HG03558 (cell line): ENCODE data around the gene LTB4R.
A peak's percentile ranks its signal among the peaks of the same experiment; 100 is the strongest.

Source experiments
- ATAC-seq: cut with Tn5 transposase; IDR thresholded peaks from one replicate; pipeline ENCODE4 v1.9.1; 2021; ENCODE audit warnings: moderate number of reproducible peaks; ENCODE audit not compliant: unreplicated experiment; ENCODE audit errors: extremely low read depth

Gene LTB4R

DNA sequence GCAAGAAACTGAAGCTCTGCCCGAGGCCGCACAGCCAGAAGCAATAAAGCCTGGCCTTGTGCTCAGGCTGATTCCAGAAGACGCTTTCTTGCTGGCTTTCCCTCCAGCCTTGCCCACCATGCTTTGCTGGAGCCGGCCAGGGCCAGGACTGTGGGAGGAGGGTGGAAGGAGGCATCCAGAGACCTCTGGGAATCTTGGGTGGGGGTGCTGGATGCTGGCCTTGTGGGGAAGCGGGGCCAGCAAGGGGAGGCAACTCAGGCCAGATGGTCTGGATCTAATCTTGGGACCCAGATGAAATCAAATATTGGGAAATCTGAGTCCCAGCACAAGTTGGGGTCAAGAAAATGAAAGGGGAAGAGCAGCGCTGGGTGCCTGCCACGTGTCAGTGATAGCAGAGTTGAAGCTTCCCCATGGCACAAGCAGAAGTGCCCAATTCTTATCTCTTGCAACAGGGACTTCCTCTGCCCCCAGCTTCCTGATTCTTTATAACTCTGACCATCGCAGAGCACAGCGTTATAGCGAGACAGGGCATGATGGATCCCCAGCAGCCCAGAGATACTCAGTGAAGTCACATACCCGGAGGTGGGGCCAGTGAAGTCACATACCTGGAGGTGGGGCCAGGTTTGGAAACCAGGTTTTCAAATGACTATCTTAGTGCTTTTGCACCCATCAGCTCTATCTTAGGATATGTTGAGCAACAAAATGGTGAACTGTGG, 33.5 kb upstream of the LTB4R start:
- ATAC-seq: no peak

DNA sequence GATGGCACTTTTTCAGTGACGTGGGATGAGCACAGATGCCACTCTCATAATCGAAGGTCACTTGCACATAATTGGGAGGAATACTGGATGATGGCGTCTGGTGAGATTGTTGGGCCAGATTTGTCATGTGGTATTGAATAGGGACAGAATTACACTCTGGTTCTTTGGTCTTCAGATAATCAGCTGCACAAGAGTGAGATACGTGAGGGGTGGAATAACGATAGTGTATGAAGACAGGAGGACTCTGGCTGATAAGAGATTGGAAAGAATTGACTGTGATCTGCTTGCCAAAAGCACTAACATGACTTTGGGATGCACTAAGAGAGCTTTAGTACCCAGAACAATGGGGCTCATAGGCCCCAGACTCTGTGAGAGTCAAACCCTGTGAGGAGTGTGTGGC, 32.9 kb upstream of the LTB4R start:
- ATAC-seq: no peak

DNA sequence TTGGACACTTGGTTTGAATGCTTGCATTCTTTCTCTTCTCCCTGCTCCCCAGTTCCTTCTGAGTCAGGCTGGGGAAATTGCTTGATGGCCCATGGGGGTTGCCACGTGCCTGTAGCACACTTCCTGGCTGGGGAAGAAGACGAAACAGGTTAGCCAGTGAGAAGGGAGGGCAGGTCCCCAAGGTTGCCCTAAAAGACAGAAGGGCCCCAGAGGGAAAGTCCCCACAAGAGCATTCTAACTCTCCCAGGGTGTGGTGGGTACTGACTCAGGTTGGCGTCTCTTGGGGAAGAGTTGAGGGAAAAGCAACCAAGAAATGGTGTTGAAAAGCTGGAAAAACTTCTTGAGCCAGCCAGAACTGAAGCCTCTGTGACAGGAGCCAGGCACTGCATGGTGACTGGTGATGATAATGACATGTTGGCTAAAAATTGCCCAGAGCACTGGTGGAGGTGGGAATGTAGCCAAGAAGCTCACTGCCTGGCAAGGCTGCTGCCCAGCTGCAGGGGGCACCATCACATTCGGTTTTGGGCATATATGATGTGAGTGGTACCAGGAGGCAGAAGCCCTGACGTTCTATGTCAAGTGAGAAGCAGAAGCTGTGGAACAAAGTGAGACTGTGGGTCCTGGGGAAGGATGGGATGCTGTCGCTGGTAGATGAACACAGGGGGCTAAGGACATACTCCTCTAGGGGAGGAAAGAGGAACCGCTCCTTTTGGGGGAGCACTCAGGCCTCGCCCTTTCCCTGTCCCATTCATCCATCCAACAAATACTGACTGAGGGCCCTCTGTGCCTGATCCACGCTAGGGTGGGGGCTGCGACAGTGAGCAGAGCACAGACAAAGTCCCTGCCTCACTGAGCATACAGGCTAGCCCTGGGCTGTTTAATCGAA, 31.8 kb upstream of the LTB4R start:
- peak; percentile 56 for ATAC-seq

DNA sequence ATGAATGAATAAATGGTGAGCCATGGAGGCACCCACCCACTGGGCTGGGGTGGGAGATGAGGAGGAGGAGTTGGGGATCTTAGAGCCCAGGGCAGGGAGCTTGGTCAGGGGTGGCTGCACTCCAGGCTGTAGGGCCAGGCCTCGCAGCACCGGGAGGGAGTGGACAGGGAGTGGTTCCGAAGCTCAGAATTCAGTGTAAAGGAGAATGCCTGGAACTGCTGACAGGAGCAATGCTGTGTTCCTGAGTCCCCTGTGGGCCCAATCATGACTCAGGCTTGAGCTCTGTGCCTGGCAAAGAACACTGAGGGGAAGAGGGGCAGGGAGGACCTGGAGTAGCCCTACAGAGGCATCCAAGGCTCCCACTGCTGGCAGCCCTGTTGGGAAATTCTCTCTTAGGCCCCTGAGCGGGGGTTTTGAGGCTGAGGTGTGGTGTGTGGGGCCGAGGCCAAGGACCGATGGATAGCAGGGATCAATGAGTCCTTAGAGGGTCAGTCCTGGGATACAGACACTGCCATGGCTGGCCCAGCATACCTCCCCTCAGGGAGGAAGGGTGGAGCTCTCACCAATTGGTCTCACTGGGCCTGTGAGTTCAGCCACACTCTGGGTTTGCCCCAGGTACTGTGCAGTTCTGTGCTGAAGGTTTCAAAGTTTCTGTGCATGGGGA, 30.4 kb upstream of the LTB4R start:
- ATAC-seq: no peak

DNA sequence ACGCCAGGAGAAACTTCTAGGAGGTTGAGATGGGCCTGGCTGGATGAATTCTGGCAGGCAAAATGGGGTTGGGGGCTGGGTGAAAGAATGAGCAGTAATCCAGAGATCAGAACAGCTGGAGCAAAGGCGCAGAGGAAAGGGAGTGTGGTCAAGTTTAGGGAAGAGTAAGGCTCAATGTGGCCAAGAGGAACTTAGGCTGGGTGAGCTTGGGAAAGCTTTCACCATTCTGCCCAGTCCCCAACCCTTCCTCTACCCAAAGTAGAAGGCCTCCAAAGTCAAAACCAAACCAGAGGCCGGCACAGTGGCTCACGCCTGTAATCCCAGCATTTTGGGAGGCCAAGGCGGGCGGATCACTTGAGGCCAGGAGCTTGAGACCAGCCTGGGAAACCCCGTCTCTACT, 29.7 kb upstream of the LTB4R start:
- no peak for ATAC-seq

DNA sequence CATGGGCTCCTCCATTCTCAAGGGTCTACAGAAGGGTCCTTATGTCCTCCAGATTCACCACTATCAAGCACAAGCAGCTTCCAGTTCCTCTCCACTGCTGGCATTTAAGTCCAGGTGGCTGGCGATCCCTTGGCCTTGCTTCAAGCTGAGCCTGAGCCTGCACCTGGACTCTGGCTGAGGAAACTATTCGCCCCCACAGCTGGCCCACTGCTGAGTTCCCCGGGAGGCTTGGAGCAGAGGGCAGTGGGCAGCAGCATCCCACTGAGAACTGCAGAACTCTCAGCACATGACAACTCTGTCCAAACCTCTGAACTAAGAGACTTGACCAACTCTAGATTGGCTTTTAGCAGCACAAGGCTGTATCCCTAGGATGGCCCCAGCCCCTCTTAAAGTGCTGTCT, 28.6 kb upstream of the LTB4R start:
- ATAC-seq: no peak

DNA sequence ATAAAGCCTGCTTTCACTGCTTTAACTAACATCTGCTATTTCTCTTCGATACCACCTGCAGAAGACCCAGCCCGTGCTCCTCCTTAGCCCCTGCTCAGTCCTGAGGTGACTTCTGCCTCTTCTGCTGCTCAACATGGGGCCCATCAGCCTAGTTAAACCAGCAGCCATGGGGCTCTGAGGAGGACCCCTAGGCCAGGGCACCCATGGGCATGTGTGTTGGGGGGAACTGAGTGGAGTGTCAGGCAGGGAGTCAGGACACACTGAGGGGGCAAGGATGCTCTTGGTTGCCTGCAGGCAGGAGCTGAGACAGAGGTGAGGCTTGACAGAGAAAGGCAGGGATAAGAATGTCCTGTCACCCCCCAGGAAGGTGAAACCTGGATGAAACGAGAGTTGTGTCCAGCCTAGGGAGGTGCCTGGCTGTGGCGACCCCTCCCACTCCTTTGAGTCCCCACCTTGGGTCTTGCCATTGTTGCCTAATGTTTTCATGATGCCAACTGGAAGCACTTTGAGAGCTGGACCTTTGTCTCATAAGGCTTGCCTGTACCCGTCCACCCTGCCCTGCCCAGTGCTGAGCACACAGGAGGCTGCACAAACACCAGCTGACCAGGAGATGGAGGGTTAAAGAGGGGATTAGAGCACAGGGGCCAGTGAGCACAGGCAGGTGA, 27.4 kb upstream of the LTB4R start:
- no peak for ATAC-seq

DNA sequence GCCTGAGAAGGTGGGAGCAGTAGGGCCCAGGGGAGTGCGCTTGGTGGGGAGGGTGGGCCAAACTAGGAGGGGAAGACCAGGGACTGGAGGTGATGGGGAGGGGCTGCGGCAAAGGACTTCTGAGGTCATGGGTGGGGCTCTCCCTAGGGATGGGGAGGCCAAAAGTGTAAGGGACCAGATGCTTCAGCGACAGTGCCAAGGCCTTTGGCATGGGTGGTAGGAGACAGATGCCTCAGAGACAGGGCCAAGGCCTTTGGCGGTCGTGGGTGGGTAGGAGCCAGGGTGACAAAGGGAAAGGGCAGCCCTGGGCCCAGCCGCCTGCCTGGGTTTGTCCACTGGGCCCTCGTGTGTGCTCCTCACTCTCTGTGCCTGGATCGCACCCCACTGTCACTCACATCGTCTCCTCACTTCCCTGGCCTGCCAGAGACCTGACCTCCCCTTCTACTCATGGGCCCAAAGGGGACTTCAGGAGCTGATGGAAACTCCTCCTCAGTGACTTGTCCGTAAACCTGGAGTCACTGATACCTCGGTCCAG, 26.7 kb upstream of the LTB4R start:
- no peak for ATAC-seq

DNA sequence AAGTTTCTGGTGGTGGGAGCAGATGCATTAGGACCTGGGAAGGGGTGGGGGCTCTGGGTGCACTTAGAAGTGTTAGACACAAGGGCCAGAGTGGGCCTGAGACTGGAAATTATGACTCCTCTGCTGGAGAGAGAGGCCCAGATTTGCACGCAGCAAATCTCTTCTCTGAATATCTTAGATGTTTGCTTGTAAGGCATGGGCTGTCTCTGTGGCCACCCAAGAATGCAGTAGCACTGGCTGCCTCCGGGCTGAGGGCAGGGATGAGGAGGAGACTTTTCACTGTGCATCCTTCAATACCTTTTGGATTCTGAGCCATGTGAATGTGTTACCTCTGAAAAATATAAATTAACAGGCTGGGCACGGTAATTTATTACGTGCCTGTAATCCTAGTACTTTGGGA, 26.0 kb upstream of the LTB4R start:
- no peak for ATAC-seq

DNA sequence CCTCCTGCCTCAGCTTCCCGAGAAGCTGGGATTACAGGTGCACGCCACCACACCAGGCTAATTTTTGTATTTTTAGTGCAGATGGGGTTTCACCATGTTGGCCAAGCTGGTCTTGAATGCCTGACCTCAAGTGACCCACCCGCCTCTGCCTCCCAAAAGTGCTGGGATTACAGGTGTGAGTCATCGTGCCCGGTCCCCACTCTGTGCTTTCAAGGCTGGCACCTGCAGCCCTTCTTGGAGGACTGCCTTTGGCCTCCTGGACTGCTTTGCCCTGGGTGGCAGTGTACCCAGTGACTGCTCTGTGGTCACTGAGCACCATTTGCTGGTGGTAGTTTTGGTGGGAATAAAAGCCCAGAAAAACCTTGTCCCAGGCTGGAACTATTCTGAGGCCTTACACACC, 24.3 kb upstream of the LTB4R start:
- no peak for ATAC-seq

DNA sequence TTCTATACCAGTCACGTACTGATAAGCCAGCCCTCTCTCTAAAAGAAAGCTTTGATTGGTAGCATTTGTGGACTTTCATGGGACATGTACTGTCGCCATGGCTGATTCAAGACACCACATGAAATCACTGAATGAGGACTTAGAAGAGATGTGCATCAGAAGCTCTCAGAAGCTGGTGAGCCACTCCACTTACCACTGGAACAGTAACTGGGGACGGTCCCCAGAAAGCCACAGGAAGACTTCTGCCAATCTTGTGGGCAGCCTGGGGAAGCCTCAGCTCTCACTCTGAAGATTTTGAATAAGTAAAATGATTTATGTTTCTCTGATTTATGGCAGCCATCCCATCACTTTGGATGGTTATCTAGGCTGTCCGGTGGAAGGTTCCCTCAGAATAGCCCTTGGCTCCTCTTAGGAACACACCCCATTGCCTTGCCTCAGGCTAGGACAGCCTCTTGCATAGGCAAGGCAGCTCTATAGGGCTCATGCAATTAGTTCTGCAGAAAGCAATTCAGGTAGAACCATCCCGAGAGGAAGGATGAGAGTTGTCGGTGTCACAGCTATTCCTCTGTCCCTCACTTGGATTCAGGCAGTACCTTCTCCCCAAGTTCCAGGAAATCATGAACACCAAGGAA, 21.5 kb upstream of the LTB4R start:
- ATAC-seq: no peak

DNA sequence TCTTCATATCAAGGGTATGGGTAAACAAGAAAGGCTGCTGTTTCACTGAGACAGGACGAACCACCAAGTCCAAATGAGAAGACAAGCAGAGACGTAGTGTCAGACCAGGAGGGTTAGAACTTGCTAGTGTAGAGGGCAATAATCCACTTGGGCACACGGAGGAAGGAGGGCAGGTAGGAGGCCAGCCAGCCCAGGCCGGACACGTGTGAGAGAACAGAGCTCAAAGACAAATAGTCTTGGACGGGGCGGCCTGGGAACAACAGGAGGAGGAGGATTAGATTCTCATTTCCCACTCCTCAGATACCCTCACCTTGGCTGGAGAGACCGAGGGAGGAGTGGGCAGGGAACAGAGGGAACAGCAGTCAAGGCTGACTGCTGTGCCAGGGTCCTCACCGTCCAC, 20.6 kb upstream of the LTB4R start:
- ATAC-seq: no peak

DNA sequence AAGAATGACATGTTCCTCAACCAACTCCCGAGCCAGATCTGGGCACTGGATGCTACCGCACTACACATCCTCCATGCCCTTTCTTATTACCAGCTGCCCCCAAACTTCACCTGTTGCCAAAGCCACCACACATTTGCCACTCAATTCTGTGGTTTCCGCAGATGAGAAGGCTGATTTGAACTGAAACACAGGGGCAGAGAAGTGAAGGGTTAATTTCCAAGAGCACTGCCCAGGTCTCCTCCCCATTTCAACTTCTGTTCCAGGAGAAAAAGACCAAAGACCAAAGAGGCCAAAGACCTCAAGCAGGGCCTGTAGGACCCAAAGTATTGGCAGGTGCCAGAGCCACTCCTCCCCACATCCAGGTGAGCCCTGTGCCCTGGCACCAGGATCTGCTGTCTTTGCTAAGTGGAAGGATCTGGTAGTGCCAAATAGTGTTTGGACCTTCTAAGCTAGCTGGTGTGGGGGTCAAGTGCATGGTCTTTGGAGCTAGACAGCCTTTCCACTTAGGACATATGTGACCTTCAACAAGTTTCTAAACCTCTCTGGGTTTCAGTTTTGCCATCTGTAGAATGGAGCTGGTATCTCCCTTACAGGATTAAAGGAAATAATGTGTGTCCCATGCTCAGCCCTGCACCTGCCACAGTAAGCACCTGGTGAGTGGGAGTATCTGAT, 19.7 kb upstream of the LTB4R start:
- no peak for ATAC-seq

DNA sequence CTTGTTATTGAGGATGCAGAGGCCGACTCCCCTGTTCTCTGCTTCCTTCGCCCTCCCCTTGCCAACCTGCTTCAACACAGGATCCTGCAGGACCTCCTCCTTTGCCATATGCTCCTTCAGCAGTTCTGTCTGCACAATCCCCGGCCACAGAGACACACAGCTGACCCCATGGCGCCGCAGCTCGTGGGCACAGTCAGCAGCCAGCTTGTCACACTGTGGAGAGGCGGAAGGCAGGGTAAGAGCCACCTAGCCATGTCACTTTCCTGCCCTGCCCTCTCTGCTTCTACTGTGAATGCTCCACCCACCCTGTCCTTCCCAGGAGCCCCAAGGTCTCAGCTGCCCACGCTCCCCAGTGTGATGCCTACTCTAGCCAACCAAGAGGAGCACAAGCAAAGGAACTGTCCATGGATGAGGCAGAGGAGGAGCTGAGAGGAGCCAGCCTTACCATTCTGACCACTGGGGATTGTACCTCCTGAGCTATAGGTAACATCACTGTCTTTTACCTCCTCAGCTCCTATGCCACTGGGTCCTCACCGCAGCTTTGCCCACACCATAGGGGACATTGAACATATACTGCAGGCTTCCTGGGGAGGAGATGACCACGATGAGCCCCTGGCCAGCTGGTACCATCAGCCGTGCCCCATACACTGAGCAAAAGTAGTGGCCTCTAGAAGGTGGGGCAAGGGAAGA, 19.0 kb upstream of the LTB4R start:
- no peak for ATAC-seq

DNA sequence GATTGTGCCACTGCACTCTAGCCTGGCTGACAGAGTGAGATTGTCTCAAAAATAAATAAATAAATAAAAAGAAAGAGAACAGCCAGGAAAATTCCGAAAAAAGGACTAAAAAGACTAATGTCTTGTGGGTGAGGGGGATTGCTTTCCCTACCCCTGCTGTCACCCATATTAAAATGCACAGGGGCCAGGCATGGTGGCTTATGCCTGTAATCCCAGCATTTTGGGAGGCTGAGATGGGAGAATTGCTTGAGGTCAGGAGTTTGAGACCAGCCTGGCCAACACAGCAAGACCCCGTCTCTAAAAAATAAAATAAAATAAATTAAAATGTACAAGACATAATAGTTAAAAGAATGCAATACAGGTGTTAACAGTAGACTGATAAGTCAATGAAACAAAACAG, 17.8 kb upstream of the LTB4R start:
- no peak for ATAC-seq

DNA sequence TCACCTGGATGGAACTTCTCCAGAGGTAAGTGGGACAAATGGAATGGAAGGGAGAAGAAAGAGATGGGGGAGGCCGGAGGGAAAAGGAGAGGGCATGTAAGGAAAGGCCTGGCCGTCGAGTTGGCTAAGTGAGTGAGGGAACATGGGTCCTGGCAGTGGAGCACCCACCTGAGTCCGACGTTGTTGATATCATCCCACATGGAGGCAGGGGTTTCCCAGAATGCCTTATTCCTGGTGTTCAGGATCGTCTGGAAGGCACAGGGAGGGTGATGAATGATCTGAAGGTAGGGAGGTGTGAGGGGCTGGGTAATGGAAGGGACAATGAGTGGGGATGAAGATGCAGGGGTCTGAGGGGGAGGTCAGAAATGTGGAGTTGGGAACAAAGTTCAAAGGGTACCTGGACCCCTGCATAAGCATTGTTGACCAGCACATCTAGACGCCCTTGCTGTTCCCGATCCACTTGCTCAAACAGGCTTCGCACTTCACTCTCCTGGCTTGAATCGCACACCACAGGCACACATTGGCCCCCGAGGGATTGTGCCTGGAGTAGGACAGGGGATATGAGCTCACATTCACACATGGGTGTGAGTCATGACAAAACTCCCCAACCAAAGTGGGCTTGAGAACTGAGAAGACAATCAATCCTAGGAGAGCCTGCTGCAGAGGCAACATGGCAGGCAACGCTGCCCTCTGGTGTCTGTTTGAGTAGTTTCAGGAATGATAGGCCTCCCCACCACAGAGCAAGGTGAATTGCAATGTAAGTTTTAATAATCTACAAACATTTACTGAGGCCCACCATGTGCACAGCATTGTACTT, 14.8 kb upstream of the LTB4R start:
- peak; percentile 32 for ATAC-seq

DNA sequence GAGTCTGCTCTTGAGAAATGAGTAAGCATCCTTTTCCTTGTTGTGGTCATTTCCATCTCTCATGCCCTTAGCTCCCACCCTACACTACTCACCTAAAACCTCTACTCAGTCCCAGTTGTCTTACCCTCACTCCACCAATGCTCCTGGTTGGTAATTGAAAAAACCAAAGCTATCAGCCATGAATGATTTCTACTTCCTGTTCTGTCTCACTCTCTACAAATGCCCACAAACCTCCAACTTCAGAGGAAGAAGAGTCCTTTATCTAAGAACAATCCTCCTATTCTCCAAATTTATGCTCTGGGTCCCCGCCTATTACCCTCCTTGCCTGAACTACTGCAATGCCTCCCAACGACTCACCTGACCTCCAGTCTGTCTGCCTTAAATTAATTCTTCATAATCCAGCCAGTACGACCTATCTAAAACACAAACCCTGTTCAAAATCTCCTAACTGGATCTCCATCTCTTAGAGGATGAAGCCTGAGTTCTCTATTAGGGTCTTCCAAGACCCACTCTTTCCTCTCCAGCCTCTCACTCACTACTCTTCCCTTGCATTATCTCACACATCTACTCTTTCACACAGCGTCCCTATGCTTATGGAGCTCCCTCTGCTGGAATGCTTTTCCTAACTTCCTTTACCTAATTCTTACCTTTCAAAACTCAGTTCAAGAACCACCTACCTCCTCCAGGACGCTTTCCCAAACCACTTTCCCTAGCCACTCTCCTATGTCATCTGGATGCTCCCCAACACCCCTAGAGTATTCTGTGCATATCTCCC, 13.9 kb upstream of the LTB4R start:
- peak; percentile 10 for ATAC-seq
